Stimulated activated CD4-positive, alpha-beta T cell treated with anti-CD3 and anti-CD28 coated beads, TNF-alpha, amount 100 ng/mL, for 48 hours (primary cell): ENCODE results near the gene LSS.
A peak's percentile ranks its signal among the peaks of the same experiment; 100 is the strongest.
"Not testable (repeated sequence)": the region's sequence is repeated elsewhere in the genome, so short reads cannot be mapped to it uniquely, and the experiment has no call there.

Source experiments
- DNase-seq, 3 donors: peaks; one replicate each; pipeline ENCODE4 v3.0.0-alpha.2; 2020; ENCODE audit warnings: low read depth in 3 of 3

LSS gene

GRCh38 chr21:46153247-46154154 is 75.1 kb downstream of the LSS start:
- peak in 1 of 3 donors; percentile 33 for DNase-seq

GRCh38 chr21:46152927-46153246 is 75.7 kb downstream of the LSS start:
- DNase-seq = no peak

- no peak for DNase-seq
Observed at GRCh38 chr21:46151989-46152926, 76.3 kb downstream of the LSS start.

GRCh38 chr21:46151261-46151988 is 77.1 kb downstream of the LSS start:
- no peak for DNase-seq

GRCh38 chr21:46150491-46151121 is 78.0 kb downstream of the LSS start:
- DNase-seq = no peak

- no peak for DNase-seq
Observed at GRCh38 chr21:46150073-46150472, 78.5 kb downstream of the LSS start.

- DNase-seq = no peak
Observed at GRCh38 chr21:46149205-46149901, 79.2 kb downstream of the LSS start.

- no peak for DNase-seq
Observed at GRCh38 chr21:46148106-46148505, 80.5 kb downstream of the LSS start.

- DNase-seq = peak in 2 of 3 donors; percentile 27 to 44
Observed at GRCh38 chr21:46147429-46147828, 81.1 kb downstream of the LSS start.

- no peak for DNase-seq
Observed at GRCh38 chr21:46146856-46147255, 81.7 kb downstream of the LSS start.

GRCh38 chr21:46145840-46146691 is 82.5 kb downstream of the LSS start:
- DNase-seq = no peak

GRCh38 chr21:46145159-46145839 is 83.3 kb downstream of the LSS start:
- DNase-seq = no peak

- no peak for DNase-seq
Observed at GRCh38 chr21:46144464-46145070, 84.0 kb downstream of the LSS start.

- no peak for DNase-seq
Observed at GRCh38 chr21:46142582-46143473, 85.7 kb downstream of the LSS start.

- no peak for DNase-seq
Observed at GRCh38 chr21:46141767-46142581, 86.6 kb downstream of the LSS start.

- DNase-seq = not testable (repeated sequence)
Observed at GRCh38 chr21:46140352-46141003, 88.1 kb downstream of the LSS start.
